OCI-LY3 (cell line): ENCODE results near the gene SLC16A7.

Experiments used
- EZH2phosphoT487 ChIP-seq: fragments of 200-600 bp; shearing (Covaris generic); IDR thresholded peaks from 2 replicates; pipeline ENCODE4 v1.6.1; 2018; ENCODE audit warnings: antibody characterized with exemption, mixed run types, low read depth
- TF ChIP-seq, protein P1 (sequence below): fragments of 200-600, 300-600 bp; sonication (generic); IDR thresholded peaks from 2 replicates; pipeline ENCODE4 v1.5.1; 2014; ENCODE audit warnings: antibody characterized with exemption, low read length, low read depth

DNA sequence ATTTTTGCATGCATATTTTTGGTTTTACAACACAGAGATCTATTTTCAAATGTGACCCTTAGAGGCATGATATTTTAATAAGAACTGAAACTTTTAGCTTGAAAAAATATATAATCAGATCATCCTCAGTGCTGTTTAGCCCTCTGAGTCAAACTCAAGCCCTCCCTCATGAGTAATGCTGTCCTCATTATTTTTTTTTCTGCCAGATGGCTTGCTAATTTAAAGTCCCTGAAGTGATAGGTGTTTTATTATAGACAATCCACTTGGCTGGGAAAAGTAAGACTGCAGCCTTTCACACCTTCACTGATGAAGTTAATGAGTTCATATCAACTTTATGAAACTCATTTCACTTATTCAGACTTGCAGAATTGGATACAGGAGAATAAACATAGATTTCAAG is 227.7 kb downstream of the SLC16A7 start:
- TF ChIP-seq, protein P1, sequence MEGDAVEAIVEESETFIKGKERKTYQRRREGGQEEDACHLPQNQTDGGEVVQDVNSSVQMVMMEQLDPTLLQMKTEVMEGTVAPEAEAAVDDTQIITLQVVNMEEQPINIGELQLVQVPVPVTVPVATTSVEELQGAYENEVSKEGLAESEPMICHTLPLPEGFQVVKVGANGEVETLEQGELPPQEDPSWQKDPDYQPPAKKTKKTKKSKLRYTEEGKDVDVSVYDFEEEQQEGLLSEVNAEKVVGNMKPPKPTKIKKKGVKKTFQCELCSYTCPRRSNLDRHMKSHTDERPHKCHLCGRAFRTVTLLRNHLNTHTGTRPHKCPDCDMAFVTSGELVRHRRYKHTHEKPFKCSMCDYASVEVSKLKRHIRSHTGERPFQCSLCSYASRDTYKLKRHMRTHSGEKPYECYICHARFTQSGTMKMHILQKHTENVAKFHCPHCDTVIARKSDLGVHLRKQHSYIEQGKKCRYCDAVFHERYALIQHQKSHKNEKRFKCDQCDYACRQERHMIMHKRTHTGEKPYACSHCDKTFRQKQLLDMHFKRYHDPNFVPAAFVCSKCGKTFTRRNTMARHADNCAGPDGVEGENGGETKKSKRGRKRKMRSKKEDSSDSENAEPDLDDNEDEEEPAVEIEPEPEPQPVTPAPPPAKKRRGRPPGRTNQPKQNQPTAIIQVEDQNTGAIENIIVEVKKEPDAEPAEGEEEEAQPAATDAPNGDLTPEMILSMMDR: no peak
- no peak for TF ChIP-seq EZH2phosphoT487
